Psoas muscle (tissue), 8 donors: ENCODE measurements around the gene ACBD4. TPM values are rescaled to one million over a fixed set of nuclear protein-coding genes. Genes with fewer than 3 reads are reported as not detected.

ENCODE experiments used
- ATAC-seq, 4 donors: fragments of 200-7000 bp; cut with Tn5 transposase; one replicate each; pipeline ENCODE4 v1.9.1; 2020; ENCODE audit warnings: moderate library complexity in 3 of 4, mild to moderate bottlenecking in 2 of 4
- DNase-seq, 2 donors: peaks; one replicate each; pipeline ENCODE4 v3.0.0-alpha.2; 2020
- H3K27ac ChIP-seq: fragments of 200-600 bp; one replicate; pipeline ENCODE4 v1.8.0; 2022
- H3K27me3 ChIP-seq, 3 donors: fragments of 200-600 bp in 1 of 3; one replicate each; pipeline versions ENCODE4 v1.6.1 to v1.8.0; 2013 to 2022; ENCODE audit warnings: low read length in 2 of 3, mild to moderate bottlenecking in 2 of 3, moderate library complexity in 1 of 3; ENCODE audit not compliant: insufficient read depth in 3 of 3
- H3K36me3 ChIP-seq, 2 donors: fragments of 200-600 bp in 1 of 2; one replicate each; pipeline versions ENCODE4 v1.6.1 to v1.8.0; 2013 to 2022; ENCODE audit warnings: low read depth in 1 of 2, mild to moderate bottlenecking in 1 of 2, moderate library complexity in 1 of 2; ENCODE audit not compliant: insufficient read depth in 1 of 2
- H3K4me1 ChIP-seq: fragments of 200-600 bp; one replicate; pipeline ENCODE4 v1.8.0; 2022
- H3K4me3 ChIP-seq: fragments of 200-600 bp; one replicate; pipeline ENCODE4 v1.8.0; 2022; ENCODE audit warnings: mild to moderate bottlenecking
- H3K9me3 ChIP-seq: fragments of 200-600 bp; one replicate; pipeline ENCODE4 v1.8.0; 2022
- CTCF ChIP-seq: fragments of 200-600 bp; IDR thresholded peaks from one replicate; pipeline ENCODE4 v1.8.0; 2022; ENCODE audit warnings: antibody characterized with exemption
- WGBS, 3 donors: extraction: QIAGEN DNeasy Blood & Tissue Kit; methylation state at CpG; one replicate each; pipeline versions ENCODE4 v1.1.6 to v1.1.7; 2013; 5-methylcytosine and 5-hydroxymethylcytosine counted together
- intact Hi-C, 2 donors: fragments of 100-400 bp; cut with DNase I; formaldehyde crosslinking; loops; one replicate each; pipeline versions ENCODE4 v1.11.0 to v1.14.2; 2022
- polyA plus RNA-seq, 3 donors: library from polyadenylated mRNA; stranded (reverse); fragments of 200-250 nt; gene quantifications; one replicate each; pipeline ENCODE4 v1.2.3, GENCODE V29; 2013
- total RNA-seq, 4 donors: library from RNA; stranded (reverse); fragmentation: NEBNext Ultra II Directional in 2 of 4; extraction: Animal tissue kit (Norgen Biotek cat#: 25700) in 2 of 4; gene quantifications; one replicate each; pipeline versions ENCODE4 v1.2.1 to v1.2.4, GENCODE V29; 2021 to 2023
- donor health status: healthy with polysubstance abuse.
- donor health status: DM: no; HTN: no; CAD: no; lungs with moderate emphysema.
- donor health status: Bipolar disorder and iron deficiency.
- donor health status: healthy.
- donor health status: DM: yes; HTN: yes; CAD: no.
- donor health status: DM: no; HTN: no; CAD: no.
- donor health status: DM: no; HTN: no; CAD: no.
- donor health status: DM: yes; HTN: yes; CAD: no.

The ACBD4 gene
- total and polyA plus RNA-seq, 7 donors, result 2.7 to 8.2 (median 4.4) TPM

- 55 to 59% (median 57%) methylated on average over 9 of the region's 9 CpGs for WGBS, 3 donors
Observed at GRCh38 chr17:45108051-45108450, 27.4 kb upstream of the ACBD4 start.

DNA sequence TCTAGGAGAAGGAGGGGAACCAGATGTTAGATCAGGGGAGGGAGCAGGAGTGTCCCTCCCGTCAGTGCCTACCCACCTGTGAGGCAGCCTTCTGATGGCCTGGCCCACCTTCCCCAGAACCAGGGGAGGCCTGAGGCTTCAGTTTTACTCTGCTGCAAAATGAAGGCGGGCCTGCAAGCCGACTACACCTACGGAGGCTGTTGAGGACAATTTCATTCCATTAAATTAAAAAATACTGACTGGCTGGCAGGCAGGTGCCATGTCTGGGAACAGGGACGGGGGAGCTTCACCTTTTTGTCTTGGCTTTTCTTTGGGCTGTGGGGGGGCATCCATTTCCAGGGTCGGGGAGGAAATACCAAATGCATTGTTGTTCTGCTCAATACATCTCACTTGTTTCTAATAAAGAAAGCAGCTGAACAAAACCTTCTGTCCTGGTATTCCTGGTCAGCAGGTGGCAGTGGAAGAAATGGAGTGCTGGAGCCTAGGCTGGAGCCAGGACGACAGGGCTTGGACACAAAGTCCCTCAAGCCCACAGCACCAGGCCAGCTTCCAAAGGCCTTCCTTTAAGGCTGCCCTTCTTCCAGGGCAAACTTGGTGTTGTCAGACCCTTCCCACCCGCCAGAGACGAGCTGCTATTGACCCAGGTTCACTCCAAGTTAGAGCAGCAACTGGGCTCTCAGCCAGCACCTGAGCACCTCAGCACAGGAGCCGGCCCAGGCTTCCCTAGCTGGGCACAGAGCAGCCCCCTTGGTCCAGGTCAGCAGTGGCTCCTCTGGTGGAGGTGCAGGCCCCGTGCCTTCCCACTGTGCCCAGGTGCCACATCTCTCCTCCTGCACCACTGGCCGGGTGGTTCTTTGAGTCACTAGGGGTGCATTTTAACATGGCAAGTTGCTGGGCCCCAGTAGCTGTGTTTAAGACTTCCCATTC lies 26.6 kb upstream of the ACBD4 start:
- TF ChIP-seq CTCF, result no peak
- Histone ChIP-seq H3K27me3 (no peaks in the 10 kb centered on the region), H3K36me3 (peaks cover 10 to 66% of the 10 kb centered on the region in 2 donors), H3K27ac (peak overlapping the region; percentile 85), H3K4me1 (peaks cover 48% of the 10 kb centered on the region), H3K4me3 (no peak overlapping the region), H3K9me3 (no peaks in the 10 kb centered on the region)
- ATAC-seq (no peak), DNase-seq (no peak)
- intact Hi-C loops, result no loop called here
- WGBS, 3 donors, result 56 to 60% (median 58%) methylated on average over 12 of the region's 12 CpGs

More at GRCh38 chr17:45108051-45108450, 27.4 kb upstream of the ACBD4 start:
- no peak for TF ChIP-seq CTCF
- Histone ChIP-seq H3K4me1 (peaks cover 55% of the 10 kb centered on the region), H3K27ac (peak overlapping the region; percentile 85), H3K4me3 (no peak overlapping the region), H3K36me3 (peaks cover 14 to 68% of the 10 kb centered on the region in 2 donors), H3K9me3 (no peaks in the 10 kb centered on the region), H3K27me3 (no peaks in the 10 kb centered on the region)
- intact Hi-C loops, result no loop called here
- ATAC-seq (no peak), DNase-seq (no peak)

- DNase-seq (peak; percentile 60 to 86), ATAC-seq (peak; percentile 82 to 88 (median 88))
- Histone ChIP-seq H3K27ac (peak overlapping the region; percentile 85), H3K36me3 (peaks cover 2 to 45% of the 10 kb centered on the region in 2 donors), H3K4me1 (peaks cover 39% of the 10 kb centered on the region), H3K4me3 (no peak overlapping the region), H3K27me3 (no peaks in the 10 kb centered on the region), H3K9me3 (no peaks in the 10 kb centered on the region)
- TF ChIP-seq CTCF, result peak; percentile 10
- 16 to 32% (median 27%) methylated on average over 16 of the region's 16 CpGs for WGBS, 3 donors
- intact Hi-C loops, result no loop called here
Observed at GRCh38 chr17:45110676-45111611, 24.5 kb upstream of the ACBD4 start.

DNA sequence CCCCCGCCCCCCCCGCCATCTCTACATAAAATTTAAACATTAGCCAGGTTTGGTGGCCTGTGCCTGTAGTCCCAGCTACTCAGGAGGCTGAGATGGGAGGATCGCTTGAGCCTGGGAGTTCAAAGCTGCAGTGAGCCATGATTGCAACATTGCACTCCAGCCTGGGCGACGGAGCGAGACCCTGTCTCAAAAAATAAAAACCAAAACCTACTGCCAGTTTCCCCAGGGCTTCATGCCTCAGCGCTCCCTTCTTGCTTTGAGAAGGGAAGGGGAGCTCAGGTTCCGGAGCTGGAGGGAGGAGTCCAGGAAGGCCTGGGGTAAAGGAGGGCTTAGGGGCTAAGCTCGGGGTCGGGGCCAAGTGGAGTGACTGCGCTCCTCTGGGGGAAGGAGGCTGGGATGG lies 23.6 kb upstream of the ACBD4 start:
- Histone ChIP-seq H3K4me1 (peaks cover 39% of the 10 kb centered on the region), H3K36me3 (peaks cover 0 to 36% of the 10 kb centered on the region in 2 donors), H3K4me3 (no peak overlapping the region), H3K27ac (peak overlapping the region; percentile 85), H3K27me3 (no peaks in the 10 kb centered on the region), H3K9me3 (no peaks in the 10 kb centered on the region)
- 64 to 78% (median 68%) methylated on average over 11 of the region's 11 CpGs for WGBS, 3 donors
- ATAC-seq, result no peak
- intact Hi-C loops, result no loop called here
- peak in 1 of 2 donors; percentile 10 for DNase-seq
- TF ChIP-seq CTCF, result no peak
